ENCODE data around the gene CCDC81.

The CCDC81 gene

DNA sequence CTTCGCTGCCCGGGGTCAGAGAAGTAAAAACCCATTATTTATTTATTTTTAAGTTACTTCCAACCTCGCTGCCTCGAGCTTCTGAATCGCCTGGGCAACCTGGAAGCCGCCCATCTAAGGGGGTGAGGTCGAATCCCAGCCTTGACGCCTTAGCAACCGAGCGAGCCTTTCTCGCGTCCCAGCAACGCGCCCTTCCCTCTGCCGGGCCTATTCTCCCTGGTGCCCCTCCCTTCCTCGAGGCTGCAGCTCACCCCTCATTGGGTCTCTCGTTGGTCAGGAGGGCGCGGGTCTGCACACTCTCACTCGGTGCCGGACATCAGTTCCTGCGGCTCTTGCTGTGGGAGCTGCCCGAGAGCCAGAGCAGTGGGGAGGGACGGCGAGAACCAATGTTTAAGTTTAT, at the start of gene CCDC81:
Gene CCDC81, plus strand, starts transcription at position 302 of the 400 bp plus-strand sequence. CDS start 277 bp downstream, outside the sequence.
- Histone ChIP-seq H3K36me3 (ENCODE audit: insufficient read depth) (no peaks in the 10 kb centered on the region), H3K27ac (no peak within 1 kb of the TSS), H3K4me2 (no peak within 1 kb of the TSS), H3K79me2 (ENCODE audit: insufficient read depth, low read depth) (no peaks in the 10 kb centered on the region), H4K20me1 (ENCODE audit: insufficient read depth) (no peaks in the 10 kb centered on the region), H2AFZ (ENCODE audit: low read depth) (no peak within 1 kb of the TSS), H3K4me3 (IDR thresholded peaks at IDR 0.05; ENCODE audit: insufficient read depth, low read depth, low read length) (no peak within 1 kb of the TSS), H3K27me3 (ENCODE audit: insufficient read depth, low read depth) (no peaks in the 10 kb centered on the region), H3K9ac (no peak within 1 kb of the TSS), H3K4me1 (ENCODE audit: low read depth, poor library complexity, severe bottlenecking) (no peaks in the 10 kb centered on the region)
- TF ChIP-seq, protein P1, sequence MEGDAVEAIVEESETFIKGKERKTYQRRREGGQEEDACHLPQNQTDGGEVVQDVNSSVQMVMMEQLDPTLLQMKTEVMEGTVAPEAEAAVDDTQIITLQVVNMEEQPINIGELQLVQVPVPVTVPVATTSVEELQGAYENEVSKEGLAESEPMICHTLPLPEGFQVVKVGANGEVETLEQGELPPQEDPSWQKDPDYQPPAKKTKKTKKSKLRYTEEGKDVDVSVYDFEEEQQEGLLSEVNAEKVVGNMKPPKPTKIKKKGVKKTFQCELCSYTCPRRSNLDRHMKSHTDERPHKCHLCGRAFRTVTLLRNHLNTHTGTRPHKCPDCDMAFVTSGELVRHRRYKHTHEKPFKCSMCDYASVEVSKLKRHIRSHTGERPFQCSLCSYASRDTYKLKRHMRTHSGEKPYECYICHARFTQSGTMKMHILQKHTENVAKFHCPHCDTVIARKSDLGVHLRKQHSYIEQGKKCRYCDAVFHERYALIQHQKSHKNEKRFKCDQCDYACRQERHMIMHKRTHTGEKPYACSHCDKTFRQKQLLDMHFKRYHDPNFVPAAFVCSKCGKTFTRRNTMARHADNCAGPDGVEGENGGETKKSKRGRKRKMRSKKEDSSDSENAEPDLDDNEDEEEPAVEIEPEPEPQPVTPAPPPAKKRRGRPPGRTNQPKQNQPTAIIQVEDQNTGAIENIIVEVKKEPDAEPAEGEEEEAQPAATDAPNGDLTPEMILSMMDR (conservative IDR thresholded peaks at IDR 0.05; ENCODE audit: low read depth, low read length), result no peak

DNA sequence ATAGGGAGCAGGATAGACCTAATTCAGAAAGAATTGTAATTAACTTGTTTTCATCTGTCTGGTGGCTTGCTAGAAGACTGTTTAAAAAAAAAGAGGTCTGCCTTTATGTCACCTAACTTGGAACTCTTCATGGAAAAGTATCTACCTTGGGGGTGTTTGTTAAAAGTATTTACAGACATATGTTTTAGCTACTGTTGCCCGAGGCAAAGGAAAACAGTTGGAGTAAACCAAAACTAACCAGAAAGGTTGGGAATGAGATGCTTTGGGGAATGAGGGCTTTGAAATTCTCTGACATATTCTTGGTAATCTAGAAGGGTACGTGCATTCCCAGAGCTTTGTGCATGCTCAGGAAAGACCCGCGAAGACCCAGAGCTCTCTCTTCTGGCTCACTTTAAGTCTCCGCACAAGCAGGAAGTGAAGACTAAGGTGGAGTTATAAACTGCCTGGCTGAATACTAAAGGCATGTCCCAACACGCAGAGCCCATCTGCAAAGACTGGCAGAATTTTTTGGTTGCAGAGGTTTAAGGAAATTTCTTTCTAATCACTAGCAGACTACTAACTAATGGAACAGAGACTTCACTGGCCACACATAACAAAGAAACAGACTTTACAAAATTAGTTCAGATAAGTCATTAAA, 39.4 kb upstream of the CCDC81 start:
- H3K9ac ChIP-seq, result no peak overlapping the region
- no peak overlapping the region for H2AFZ ChIP-seq (ENCODE audit: low read depth)
- H3K27ac ChIP-seq, result no peak overlapping the region
- H3K4me1 ChIP-seq (ENCODE audit: low read depth, poor library complexity, severe bottlenecking), result no peaks in the 10 kb centered on the region
- TF ChIP-seq, protein P1 (conservative IDR thresholded peaks at IDR 0.05; ENCODE audit: low read depth, low read length), result no peak
- H3K27me3 ChIP-seq (ENCODE audit: insufficient read depth, low read depth), result no peaks in the 10 kb centered on the region
- no peaks in the 10 kb centered on the region for H3K36me3 ChIP-seq (ENCODE audit: insufficient read depth)
- H3K79me2 ChIP-seq (ENCODE audit: insufficient read depth, low read depth), result no peaks in the 10 kb centered on the region
- H3K4me3 ChIP-seq (IDR thresholded peaks at IDR 0.05; ENCODE audit: insufficient read depth, low read depth, low read length), result no peak overlapping the region
- H4K20me1 ChIP-seq (ENCODE audit: insufficient read depth), result no peaks in the 10 kb centered on the region
- no peak overlapping the region for H3K4me2 ChIP-seq

DNA sequence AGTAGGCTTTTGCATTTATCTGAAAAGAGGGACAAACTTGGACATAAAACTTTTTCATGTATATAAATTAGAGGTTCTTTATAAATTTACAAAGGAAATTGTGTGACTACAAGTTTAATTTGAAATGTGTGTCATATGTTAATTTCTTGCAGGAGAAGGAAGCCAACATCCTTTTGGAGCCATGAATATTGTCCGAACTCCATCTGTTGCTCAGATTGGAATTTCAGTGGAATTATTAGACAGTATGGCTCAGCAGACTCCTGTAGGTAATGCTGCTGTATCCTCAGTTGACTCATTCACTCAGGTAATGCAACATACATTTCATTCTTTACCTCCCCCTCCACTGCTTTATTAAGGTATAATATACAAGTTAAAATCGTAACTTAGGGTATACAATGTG, 37.5 kb upstream of the CCDC81 start:
- H2AFZ ChIP-seq (ENCODE audit: low read depth), result no peak overlapping the region
- no peak overlapping the region for H3K27ac ChIP-seq
- H3K4me2 ChIP-seq, result no peak overlapping the region
- H3K36me3 ChIP-seq (ENCODE audit: insufficient read depth), result no peaks in the 10 kb centered on the region
- TF ChIP-seq, protein P1 (conservative IDR thresholded peaks at IDR 0.05; ENCODE audit: low read depth, low read length), result no peak
- H3K4me1 ChIP-seq (ENCODE audit: low read depth, poor library complexity, severe bottlenecking), result no peaks in the 10 kb centered on the region
- H3K79me2 ChIP-seq (ENCODE audit: insufficient read depth, low read depth), result peaks cover 4% of the 10 kb centered on the region; the same call in 1 of the 2 replicates
- H3K9ac ChIP-seq, result no peak overlapping the region
- no peak overlapping the region for H3K4me3 ChIP-seq (IDR thresholded peaks at IDR 0.05; ENCODE audit: insufficient read depth, low read depth, low read length)
- no peaks in the 10 kb centered on the region for H4K20me1 ChIP-seq (ENCODE audit: insufficient read depth)
- no peaks in the 10 kb centered on the region for H3K27me3 ChIP-seq (ENCODE audit: insufficient read depth, low read depth)

DNA sequence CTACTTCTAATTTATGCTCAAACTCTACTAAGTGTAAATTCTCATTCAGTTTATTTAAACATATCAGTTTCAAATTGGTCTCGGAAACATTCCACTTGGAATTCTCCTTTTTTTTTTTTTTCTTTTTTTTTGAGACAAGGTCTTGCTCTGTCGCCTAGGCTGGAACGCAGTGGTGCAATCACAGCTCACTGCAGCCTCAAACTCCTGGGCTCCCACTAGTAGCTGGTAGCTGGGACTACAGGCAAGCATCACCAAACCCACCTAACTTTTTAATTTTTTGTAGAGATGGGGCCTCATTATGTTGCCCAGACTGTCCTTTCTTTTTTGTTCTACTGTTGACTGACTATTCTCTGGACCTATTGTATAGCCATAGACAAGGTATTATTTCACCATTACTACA, 33.3 kb upstream of the CCDC81 start:
- no peaks in the 10 kb centered on the region for H3K4me1 ChIP-seq (ENCODE audit: low read depth, poor library complexity, severe bottlenecking)
- H2AFZ ChIP-seq (ENCODE audit: low read depth), result no peak overlapping the region
- 0 out of 2 replicates have a peak, but pooled peaks cover 8% of the 10 kb centered on the region for H3K36me3 ChIP-seq (ENCODE audit: insufficient read depth)
- no peak overlapping the region for H3K9ac ChIP-seq
- no peaks in the 10 kb centered on the region for H3K27me3 ChIP-seq (ENCODE audit: insufficient read depth, low read depth)
- H4K20me1 ChIP-seq (ENCODE audit: insufficient read depth), result no peaks in the 10 kb centered on the region
- H3K79me2 ChIP-seq (ENCODE audit: insufficient read depth, low read depth), result peaks cover 14% of the 10 kb centered on the region; the same call in 1 of the 2 replicates
- no peak overlapping the region for H3K4me2 ChIP-seq
- TF ChIP-seq, protein P1 (conservative IDR thresholded peaks at IDR 0.05; ENCODE audit: low read depth, low read length), result no peak
- H3K4me3 ChIP-seq (IDR thresholded peaks at IDR 0.05; ENCODE audit: insufficient read depth, low read depth, low read length), result no peak overlapping the region
- H3K27ac ChIP-seq, result no peak overlapping the region
